Liver (tissue), 9 donors: ENCODE measurements around the gene HECTD2. TPM values are rescaled to one million over a fixed set of nuclear protein-coding genes. Genes with fewer than 3 reads are reported as not detected.

Experiments used
- DNase-seq: peaks from one replicate; pipeline ENCODE4 v3.0.0-alpha.2; 2017; ENCODE audit warnings: low spot score
- H3K27ac ChIP-seq, 2 donors: one replicate each; pipeline ENCODE4 v1.7.0; 2013; ENCODE audit warnings: inconsistent platforms in 2 of 2, low read length in 2 of 2, control low read depth in 1 of 2, low read depth in 1 of 2, mild to moderate bottlenecking in 1 of 2
- H3K27me3 ChIP-seq, 4 donors: one replicate each; pipeline versions ENCODE4 v1.6.1 to v1.7.0; 2013; ENCODE audit warnings: low read length in 3 of 4, inconsistent platforms in 1 of 4, mild to moderate bottlenecking in 1 of 4, moderate library complexity in 1 of 4; ENCODE audit not compliant: control insufficient read depth in 4 of 4, insufficient read depth in 4 of 4
- H3K36me3 ChIP-seq, 4 donors: one replicate each; pipeline versions ENCODE4 v1.6.1 to v1.7.0; 2013; ENCODE audit warnings: low read length in 3 of 4, mild to moderate bottlenecking in 3 of 4, low read depth in 1 of 4, moderate library complexity in 1 of 4; ENCODE audit not compliant: control insufficient read depth in 4 of 4, insufficient read depth in 3 of 4
- H3K4me1 ChIP-seq, 4 donors: one replicate each; pipeline versions ENCODE4 v1.6.1 to v1.7.0; 2013; ENCODE audit warnings: low read length in 3 of 4, mild to moderate bottlenecking in 3 of 4, moderate library complexity in 1 of 4; ENCODE audit not compliant: control insufficient read depth in 4 of 4, insufficient read depth in 4 of 4
- H3K4me3 ChIP-seq, 3 donors: one replicate each; pipeline versions ENCODE4 v1.6.1 to v1.7.0; 2013; ENCODE audit warnings: low read length in 3 of 3, control low read depth in 1 of 3, low read depth in 1 of 3, mild to moderate bottlenecking in 1 of 3
- H3K9ac ChIP-seq, 2 donors: one replicate each; pipeline ENCODE4 v1.7.0; 2013; ENCODE audit warnings: low read length in 2 of 2, mild to moderate bottlenecking in 2 of 2, moderate library complexity in 2 of 2, control low read depth in 1 of 2, low read depth in 1 of 2
- H3K9me3 ChIP-seq, 4 donors: one replicate each; pipeline versions ENCODE4 v1.6.1 to v1.7.0; 2013; ENCODE audit warnings: low read length in 3 of 4; ENCODE audit not compliant: control insufficient read depth in 4 of 4
- CTCF ChIP-seq: fragments of 150-350 bp; IDR thresholded peaks from 2 replicates; pipeline ENCODE4 v1.5.1; 2017; ENCODE audit warnings: improper control_type of control experiment, low read depth, low read length; ENCODE audit not compliant: missing input control
- EGR1 ChIP-seq, 2 donors: IDR thresholded peaks; 2 replicates each; pipeline ENCODE4 v1.6.1; 2016 to 2018; ENCODE audit warnings: antibody characterized with exemption in 2 of 2, low read depth in 2 of 2
- FOXA2 ChIP-seq: IDR thresholded peaks from 2 replicates; pipeline ENCODE4 v1.6.1; 2016; ENCODE audit warnings: antibody characterized with exemption
- GABPA ChIP-seq, 2 donors: IDR thresholded peaks in 1 of 2; conservative IDR thresholded peaks in 1 of 2; 2 replicates each; pipeline ENCODE4 v1.6.1; 2016; ENCODE audit warnings: antibody characterized with exemption in 2 of 2, mild to moderate bottlenecking in 1 of 2, moderate library complexity in 1 of 2
- HNF4A ChIP-seq, 2 donors: conservative IDR thresholded peaks; 2 replicates each; pipeline ENCODE4 v1.6.1; 2016; ENCODE audit warnings: antibody characterized with exemption in 2 of 2, mild to moderate bottlenecking in 2 of 2
- HNF4G ChIP-seq: IDR thresholded peaks from 2 replicates; pipeline ENCODE4 v1.6.1; 2016; ENCODE audit warnings: antibody characterized with exemption
- JUND ChIP-seq, 2 donors: IDR thresholded peaks; 2 replicates each; pipeline ENCODE4 v1.6.1; 2016; ENCODE audit warnings: antibody characterized with exemption in 2 of 2
- RAD21 ChIP-seq, 2 donors: IDR thresholded peaks; 2 replicates each; pipeline ENCODE4 v1.6.1; 2016; ENCODE audit warnings: antibody characterized with exemption in 2 of 2, mild to moderate bottlenecking in 2 of 2
- REST ChIP-seq: IDR thresholded peaks from 2 replicates; pipeline ENCODE4 v1.6.1; 2016; ENCODE audit warnings: antibody characterized with exemption, mild to moderate bottlenecking
- RXRA ChIP-seq, 2 donors: IDR thresholded peaks; 2 replicates each; pipeline ENCODE4 v1.6.1; 2017 to 2018; ENCODE audit warnings: antibody characterized with exemption in 2 of 2, mild to moderate bottlenecking in 1 of 2
- SP1 ChIP-seq: IDR thresholded peaks from 2 replicates; pipeline ENCODE4 v1.6.1; 2018; ENCODE audit warnings: antibody characterized with exemption, mild to moderate bottlenecking
- TAF1 ChIP-seq: conservative IDR thresholded peaks from 2 replicates; pipeline ENCODE4 v1.6.1; 2016; ENCODE audit warnings: antibody characterized with exemption, mild to moderate bottlenecking
- YY1 ChIP-seq: IDR thresholded peaks from 2 replicates; pipeline ENCODE4 v1.6.1; 2016; ENCODE audit warnings: antibody characterized with exemption, mild to moderate bottlenecking
- ZBTB33 ChIP-seq: IDR thresholded peaks from 2 replicates; pipeline ENCODE4 v1.6.1; 2016; ENCODE audit warnings: antibody characterized with exemption
- WGBS: extraction: QIAGEN DNeasy Blood & Tissue Kit; methylation state at CpG from one replicate; pipeline ENCODE4 v1.1.7; 2013; 5-methylcytosine and 5-hydroxymethylcytosine counted together
- polyA plus RNA-seq, 2 donors: library from polyadenylated mRNA; stranded (reverse) in 1 of 2; unstranded in 1 of 2; fragments of 200-250 nt in 1 of 2; fragments of >200 nt in 1 of 2; fragmentation: Nextera tagmentation in 1 of 2; extraction: Ambion mirVana in 1 of 2; gene quantifications; one replicate each; pipeline versions ENCODE4 v1.2.1 to v1.2.3, GENCODE V29; 2013 to 2015
- total RNA-seq, 2 donors: library from RNA; depleted of rRNA; stranded (reverse); fragments of >200 nt; gene quantifications; one replicate each; pipeline ENCODE4 v1.2.3, GENCODE V29; 2014
- TF ChIP-seq, protein P1 (sequence below): IDR thresholded peaks from 2 replicates; pipeline ENCODE4 v1.6.1; 2016; ENCODE audit warnings: antibody characterized with exemption
- TF ChIP-seq, protein P2 (sequence below): IDR thresholded peaks from 2 replicates; pipeline ENCODE4 v1.6.1; 2016; ENCODE audit warnings: antibody characterized with exemption
- donor health status: healthy.
- donor health status: healthy.
- donor health status: healthy.
- donor health status: healthy.
- donor health status: healthy.

HECTD2 gene
- total and polyA plus RNA-seq, 4 donors = 1.0 to 5.0 (median 3.2) TPM

- Histone ChIP-seq H3K36me3 (no peaks in the 10 kb centered on the region), H3K4me1 (peaks cover 2 to 20% (median 12%) of the 10 kb centered on the region in 4 donors), H3K27ac (no peak overlapping the region), H3K27me3 (no peaks in the 10 kb centered on the region), H3K9me3 (no peaks in the 10 kb centered on the region), H3K4me3 (no peak overlapping the region), H3K9ac (no peak overlapping the region)
- no peak for DNase-seq
- TF ChIP-seq HNF4A (conservative IDR thresholded peaks at IDR 0.05) (no peak), GABPA (IDR thresholded peaks at IDR 0.05 in 1 of 2, conservative IDR thresholded peaks at IDR 0.05 in 1 of 2) (no peak), HNF4G (no peak), RXRA (IDR thresholded peaks at IDR 0.05) (no peak), ZBTB33 (no peak), TAF1 (no peak), EGR1 (IDR thresholded peaks at IDR 0.05; ENCODE audit: low read depth in 2 of 2) (no peak), FOXA2 (no peak), YY1 (no peak), CTCF (no peak), JUND (IDR thresholded peaks at IDR 0.05) (no peak), REST (no peak), RAD21 (IDR thresholded peaks at IDR 0.05) (no peak), SP1 (no peak)
- TF ChIP-seq, protein P1, sequence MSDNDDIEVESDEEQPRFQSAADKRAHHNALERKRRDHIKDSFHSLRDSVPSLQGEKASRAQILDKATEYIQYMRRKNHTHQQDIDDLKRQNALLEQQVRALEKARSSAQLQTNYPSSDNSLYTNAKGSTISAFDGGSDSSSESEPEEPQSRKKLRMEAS = no peak
- TF ChIP-seq, protein P2, sequence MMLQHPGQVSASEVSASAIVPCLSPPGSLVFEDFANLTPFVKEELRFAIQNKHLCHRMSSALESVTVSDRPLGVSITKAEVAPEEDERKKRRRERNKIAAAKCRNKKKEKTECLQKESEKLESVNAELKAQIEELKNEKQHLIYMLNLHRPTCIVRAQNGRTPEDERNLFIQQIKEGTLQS = no peak
- 61% methylated on average over 2 of the region's 2 CpGs for WGBS
Observed at GRCh38 chr10:91562839-91563581, 152.9 kb downstream of the HECTD2 start.
